ENCODE results near the gene EBF3.

Gene EBF3

DNA sequence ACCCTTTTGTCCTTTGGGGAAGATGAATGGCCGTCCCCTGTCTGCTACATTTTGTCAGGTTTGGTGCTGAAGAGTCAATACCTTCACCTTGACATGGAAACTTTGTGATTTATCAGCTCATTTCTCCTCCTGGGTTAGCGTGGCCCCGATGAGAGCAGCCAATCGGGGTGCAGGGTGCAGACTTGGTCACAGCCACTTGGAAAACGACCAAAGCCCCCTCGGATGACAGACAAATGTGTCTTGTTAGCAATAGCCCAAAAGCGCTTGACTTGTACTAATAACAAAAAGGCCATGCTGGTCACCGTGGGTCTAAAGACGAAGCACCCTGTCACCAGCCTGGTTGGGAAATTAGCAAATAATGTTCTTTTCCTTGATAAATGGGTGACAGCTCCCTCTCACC, 103.7 kb downstream of the EBF3 start:
- TF ChIP-seq, protein P1, sequence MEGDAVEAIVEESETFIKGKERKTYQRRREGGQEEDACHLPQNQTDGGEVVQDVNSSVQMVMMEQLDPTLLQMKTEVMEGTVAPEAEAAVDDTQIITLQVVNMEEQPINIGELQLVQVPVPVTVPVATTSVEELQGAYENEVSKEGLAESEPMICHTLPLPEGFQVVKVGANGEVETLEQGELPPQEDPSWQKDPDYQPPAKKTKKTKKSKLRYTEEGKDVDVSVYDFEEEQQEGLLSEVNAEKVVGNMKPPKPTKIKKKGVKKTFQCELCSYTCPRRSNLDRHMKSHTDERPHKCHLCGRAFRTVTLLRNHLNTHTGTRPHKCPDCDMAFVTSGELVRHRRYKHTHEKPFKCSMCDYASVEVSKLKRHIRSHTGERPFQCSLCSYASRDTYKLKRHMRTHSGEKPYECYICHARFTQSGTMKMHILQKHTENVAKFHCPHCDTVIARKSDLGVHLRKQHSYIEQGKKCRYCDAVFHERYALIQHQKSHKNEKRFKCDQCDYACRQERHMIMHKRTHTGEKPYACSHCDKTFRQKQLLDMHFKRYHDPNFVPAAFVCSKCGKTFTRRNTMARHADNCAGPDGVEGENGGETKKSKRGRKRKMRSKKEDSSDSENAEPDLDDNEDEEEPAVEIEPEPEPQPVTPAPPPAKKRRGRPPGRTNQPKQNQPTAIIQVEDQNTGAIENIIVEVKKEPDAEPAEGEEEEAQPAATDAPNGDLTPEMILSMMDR (conservative IDR thresholded peaks at IDR 0.05): no peak
- H3K27ac ChIP-seq: no peak overlapping the region

DNA sequence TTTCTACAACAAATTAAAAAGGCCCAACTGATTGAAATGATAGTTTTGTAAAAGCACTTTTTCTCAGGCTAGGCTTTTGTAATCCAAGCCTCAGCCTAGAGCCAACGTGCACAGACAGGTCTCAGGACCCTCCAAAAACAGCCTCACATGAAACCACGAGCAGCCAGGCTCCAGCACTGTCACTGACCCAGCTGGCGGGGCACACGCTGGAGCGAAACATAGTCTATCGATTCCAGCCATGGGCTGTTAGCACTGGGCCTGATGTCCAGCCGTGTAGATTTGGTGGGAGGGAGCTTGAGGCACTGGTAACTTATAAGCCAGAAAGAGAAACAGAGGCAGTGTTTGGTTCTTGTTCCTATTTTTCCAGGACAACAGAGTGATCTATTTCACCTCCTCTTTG, 104.5 kb downstream of the EBF3 start:
- TF ChIP-seq, protein P1 (conservative IDR thresholded peaks at IDR 0.05): no peak
- H3K27ac ChIP-seq: no peak overlapping the region

DNA sequence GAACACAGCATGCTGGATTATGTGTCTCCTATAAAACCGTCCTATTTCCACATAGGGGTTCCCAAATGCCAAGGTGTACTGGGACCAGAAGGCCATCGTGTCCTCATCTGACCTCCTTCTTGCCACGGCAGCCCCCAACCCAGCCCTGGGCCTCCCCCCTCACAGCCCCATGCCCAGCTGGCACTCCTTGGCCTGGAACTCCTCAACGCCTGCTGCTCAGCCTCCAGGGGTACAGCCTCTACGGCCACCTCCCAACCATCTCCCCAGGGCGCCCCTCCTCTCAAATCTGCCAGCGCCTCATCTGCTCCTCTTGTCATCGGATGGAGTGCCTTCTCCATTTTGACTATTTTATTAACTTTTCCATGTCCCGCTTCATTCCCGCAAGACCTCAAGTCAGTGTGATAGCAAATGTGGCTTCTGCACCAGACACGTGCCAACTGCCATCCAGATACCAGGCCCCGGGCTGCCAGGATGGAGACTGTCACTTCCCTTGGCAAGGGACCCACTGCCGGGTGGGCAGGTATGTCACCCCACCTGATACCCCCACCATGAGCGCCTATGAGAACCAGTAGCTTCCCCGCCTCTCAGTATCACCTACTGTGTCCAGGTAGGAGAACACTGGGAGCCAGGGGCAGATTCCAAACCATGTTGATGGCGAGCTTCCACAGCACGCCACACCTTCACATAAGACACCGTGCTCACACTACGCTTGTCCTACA, 106.7 kb downstream of the EBF3 start:
- no peak overlapping the region for H3K27ac ChIP-seq
- TF ChIP-seq, protein P1 (conservative IDR thresholded peaks at IDR 0.05): no peak

DNA sequence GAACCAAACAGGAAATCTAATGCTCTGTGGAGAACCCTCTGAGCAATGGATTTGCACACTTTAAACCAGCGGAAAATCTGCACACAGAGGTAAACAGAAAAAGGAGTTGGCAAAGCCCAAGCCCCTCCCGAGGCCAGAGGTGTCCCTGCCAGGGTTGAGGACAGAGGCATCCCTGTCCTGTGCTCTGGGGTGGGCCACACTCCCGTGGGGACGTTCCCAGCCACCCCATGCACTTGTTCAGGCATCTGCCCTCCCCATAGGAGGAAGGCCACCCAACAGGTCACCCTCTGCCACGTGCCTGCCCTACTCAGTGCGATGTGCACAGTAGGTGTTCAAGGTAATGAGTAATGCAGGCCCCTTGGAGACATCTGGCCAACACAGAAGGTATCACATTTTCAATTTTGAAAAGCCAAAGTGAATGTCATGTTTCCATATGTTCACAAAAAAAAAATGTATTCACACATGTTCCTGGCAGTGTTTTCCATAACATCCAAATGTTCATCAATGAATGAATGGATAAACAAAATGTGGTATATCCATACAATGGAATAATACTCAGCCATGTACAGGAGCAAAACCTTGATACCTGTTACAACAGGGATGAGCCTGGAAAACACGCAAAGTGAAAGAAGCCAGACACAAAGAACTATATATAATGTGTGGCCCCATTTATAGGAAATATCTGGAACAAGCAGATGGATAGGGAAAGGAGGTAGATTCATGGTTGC, 108.1 kb downstream of the EBF3 start:
- TF ChIP-seq, protein P1 (conservative IDR thresholded peaks at IDR 0.05): no peak
- H3K27ac ChIP-seq: no peak overlapping the region

DNA sequence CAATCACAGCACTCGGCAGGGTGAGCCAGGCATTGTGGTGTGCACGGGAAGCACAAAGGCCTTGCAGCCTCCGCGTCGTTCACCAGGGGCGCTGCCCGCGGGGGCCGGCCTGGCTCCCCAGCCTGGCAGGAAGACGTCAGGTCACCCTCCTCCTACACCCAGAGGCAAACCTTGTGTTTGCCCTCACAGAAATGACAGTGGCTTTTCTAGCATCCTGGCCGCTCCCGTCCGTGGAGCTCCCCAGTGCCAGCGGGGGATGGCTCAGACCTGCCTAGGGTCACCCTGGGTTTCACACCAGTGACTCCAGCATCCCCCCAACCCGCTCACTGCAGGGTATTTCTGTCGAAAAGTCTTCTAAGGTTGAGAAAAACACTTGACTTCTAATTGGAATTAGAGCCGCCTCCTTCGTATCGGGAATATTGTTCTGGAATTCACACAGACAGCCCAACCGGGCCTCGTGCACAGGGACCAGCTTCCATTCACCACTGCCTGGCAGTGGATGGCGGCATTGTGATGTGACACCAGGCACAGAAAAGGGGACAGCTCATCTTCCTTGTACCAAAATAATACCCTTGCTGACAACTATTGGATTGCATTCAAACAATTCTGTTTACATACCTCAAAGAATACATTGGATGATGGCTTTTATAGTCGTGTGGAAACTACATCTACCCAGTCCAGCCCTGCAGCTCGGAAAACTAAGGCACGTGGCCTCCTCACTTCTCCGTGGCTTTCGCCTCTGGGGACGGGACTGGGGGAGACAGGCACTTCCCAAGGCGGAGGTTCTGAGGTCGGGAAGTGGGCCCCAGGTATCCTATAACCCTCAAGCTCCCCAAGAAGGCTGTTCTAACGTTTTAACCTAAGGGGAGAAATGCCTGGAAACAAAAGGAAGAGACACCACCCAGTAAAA, 109.0 kb downstream of the EBF3 start:
- TF ChIP-seq, protein P1 (conservative IDR thresholded peaks at IDR 0.05): no peak
- no peak overlapping the region for H3K27ac ChIP-seq

DNA sequence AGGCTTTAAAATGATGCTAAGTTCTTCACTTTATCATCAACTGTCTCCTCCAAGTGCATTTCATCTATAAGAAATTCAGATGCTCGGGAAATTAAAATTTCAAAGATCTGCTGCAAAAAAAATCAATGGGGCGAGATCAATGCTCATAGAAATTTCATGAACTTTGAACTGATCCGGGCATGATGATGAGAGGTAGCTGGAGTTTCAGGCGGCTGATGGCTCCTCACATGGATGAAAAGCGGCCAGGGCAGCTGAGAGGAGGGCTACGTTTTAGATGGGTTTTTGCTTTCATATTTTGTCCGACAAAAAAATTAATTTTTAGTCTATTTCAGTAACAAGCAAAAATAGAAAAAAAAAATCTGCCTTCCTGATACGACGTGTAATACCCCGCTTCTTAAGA, 109.9 kb downstream of the EBF3 start:
- TF ChIP-seq, protein P1 (conservative IDR thresholded peaks at IDR 0.05): no peak
- no peak overlapping the region for H3K27ac ChIP-seq

DNA sequence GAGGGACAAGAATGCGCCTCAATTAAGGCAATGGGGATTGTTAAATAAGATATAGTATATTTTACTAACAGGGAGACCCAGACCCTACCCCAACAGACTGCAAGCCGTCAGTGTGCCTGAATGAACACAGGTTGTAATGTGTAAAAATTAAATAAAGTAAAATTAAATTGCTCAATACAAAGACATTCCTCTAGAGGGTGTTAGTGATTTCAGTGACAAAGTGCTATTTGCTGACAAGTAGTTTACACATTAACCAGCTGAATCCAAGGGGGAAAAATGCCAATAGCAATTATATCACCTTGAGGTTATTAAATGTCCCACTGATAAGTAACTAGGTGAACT, 110.5 kb downstream of the EBF3 start:
- H3K27ac ChIP-seq: no peak overlapping the region
- TF ChIP-seq, protein P1 (conservative IDR thresholded peaks at IDR 0.05): peak; percentile 66
